Measurements from ENCODE around the gene GPC5.

GRCh38 chr13:91825516-91825915 lies 427.1 kb downstream of the GPC5 start:
- no peak for TF ChIP-seq CTCF (tag by site-specific recombination; IDR thresholded peaks at IDR 0.05)
- no peak for TF ChIP-seq ZBTB26 (tag by site-specific recombination; optimal IDR thresholded peaks at IDR 0.05)
- TF ChIP-seq PATZ1 (tag by site-specific recombination; IDR thresholded peaks at IDR 0.05): no peak

Data from HEK293 (cell line).